Measurements from ENCODE around the gene IL22. TPM values are rescaled to one million over a fixed set of nuclear protein-coding genes. Genes with fewer than 3 reads are reported as not detected.

Gene IL22
- total and polyA plus RNA-seq, 9 of the 15 experiments (the other 6 are each of a cell fraction or from before 2014, with no cell fraction given): not detected

GRCh38 chr12:68293347-68293746 is 39.9 kb upstream of the IL22 start (continued):
- TF ChIP-seq HOMEZ (CRISPR knock-in tag; IDR thresholded peaks at IDR 0.05) (no peak), HOXB6 (CRISPR knock-in tag; IDR thresholded peaks at IDR 0.05; ENCODE audit: borderline replicate concordance) (no peak), CBX5 (IDR thresholded peaks at IDR 0.05; ENCODE audit: borderline replicate concordance, low read depth) (no peak), CCAR2 (IDR thresholded peaks at IDR 0.05; ENCODE audit: low read depth, low read length) (no peak), ARNT (IDR thresholded peaks at IDR 0.05) (no peak), ZNF324 (CRISPR knock-in tag; IDR thresholded peaks at IDR 0.05) (no peak), ZNF224 (CRISPR knock-in tag; IDR thresholded peaks at IDR 0.05) (no peak), ETV5 (CRISPR knock-in tag; IDR thresholded peaks at IDR 0.05; ENCODE audit: low read depth) (no peak), TEAD4 (IDR thresholded peaks at IDR 0.05; ENCODE audit: low read length) (no peak), TEAD4 (CRISPR knock-in tag; IDR thresholded peaks at IDR 0.05; ENCODE audit: borderline replicate concordance) (no peak), PHB2 (IDR thresholded peaks at IDR 0.05; ENCODE audit: low read depth) (no peak), NFYB (IDR thresholded peaks at IDR 0.05; ENCODE audit: extremely low read depth, insufficient read length) (no peak), FOXA1 (IDR thresholded peaks at IDR 0.05; ENCODE audit: borderline replicate concordance) (no peak)
